Activated CD4-positive, alpha-beta memory T cell treated with anti-CD3 and anti-CD28 coated beads, Interleukin-2, amount 10 ng/mL, durations not matched to agents 7 days and 5 days (primary cell): Measurements from ENCODE around the gene KLHL21. TPM values are rescaled to one million over a fixed set of nuclear protein-coding genes. Genes with fewer than 3 reads are reported as not detected.

Experiments used
- CTCF ChIA-PET: fragments of 350-600 bp; sonication (Branson Sonifier 250); formaldehyde crosslinking; loops from one replicate; lab custom pipeline; 2021; ENCODE audit warnings: antibody characterized with exemption, inconsistent platforms; lab: Charles Lee
- POLR2A ChIA-PET: fragments of 350-600 bp; sonication (Branson Sonifier 250); formaldehyde crosslinking; loops from one replicate; lab custom pipeline; 2021; ENCODE audit warnings: antibody characterized with exemption; lab: Charles Lee
- DNase-seq: peaks from one replicate; pipeline ENCODE4 v3.0.0-alpha.2; 2020
- H3K27ac Mint-ChIP-seq: one replicate; pipeline ENCODE4 v1.8.0; 2021; ENCODE audit warnings: mild to moderate bottlenecking, mixed read lengths
- H3K27me3 Mint-ChIP-seq: one replicate; pipeline ENCODE4 v1.8.0; 2021; ENCODE audit warnings: mixed read lengths
- H3K36me3 Mint-ChIP-seq: one replicate; pipeline ENCODE4 v1.8.0; 2021; ENCODE audit warnings: low read depth, mixed read lengths
- H3K4me1 Mint-ChIP-seq: one replicate; pipeline ENCODE4 v1.8.0; 2021; ENCODE audit warnings: mixed read lengths
- H3K4me3 Mint-ChIP-seq: one replicate; pipeline ENCODE4 v1.8.0; 2021; ENCODE audit warnings: mild to moderate bottlenecking, mixed read lengths
- H3K9me3 Mint-ChIP-seq: one replicate; pipeline ENCODE4 v1.8.0; 2021; ENCODE audit warnings: mixed read lengths
- total RNA-seq, 2 experiments: library from RNA; stranded (reverse); gene quantifications; one replicate each; pipeline ENCODE4 v1.2.3, GENCODE V29; 2021

KLHL21 gene
- total RNA-seq, 2 experiments from 2014 or later: 26.7 to 27.0 TPM

DNA sequence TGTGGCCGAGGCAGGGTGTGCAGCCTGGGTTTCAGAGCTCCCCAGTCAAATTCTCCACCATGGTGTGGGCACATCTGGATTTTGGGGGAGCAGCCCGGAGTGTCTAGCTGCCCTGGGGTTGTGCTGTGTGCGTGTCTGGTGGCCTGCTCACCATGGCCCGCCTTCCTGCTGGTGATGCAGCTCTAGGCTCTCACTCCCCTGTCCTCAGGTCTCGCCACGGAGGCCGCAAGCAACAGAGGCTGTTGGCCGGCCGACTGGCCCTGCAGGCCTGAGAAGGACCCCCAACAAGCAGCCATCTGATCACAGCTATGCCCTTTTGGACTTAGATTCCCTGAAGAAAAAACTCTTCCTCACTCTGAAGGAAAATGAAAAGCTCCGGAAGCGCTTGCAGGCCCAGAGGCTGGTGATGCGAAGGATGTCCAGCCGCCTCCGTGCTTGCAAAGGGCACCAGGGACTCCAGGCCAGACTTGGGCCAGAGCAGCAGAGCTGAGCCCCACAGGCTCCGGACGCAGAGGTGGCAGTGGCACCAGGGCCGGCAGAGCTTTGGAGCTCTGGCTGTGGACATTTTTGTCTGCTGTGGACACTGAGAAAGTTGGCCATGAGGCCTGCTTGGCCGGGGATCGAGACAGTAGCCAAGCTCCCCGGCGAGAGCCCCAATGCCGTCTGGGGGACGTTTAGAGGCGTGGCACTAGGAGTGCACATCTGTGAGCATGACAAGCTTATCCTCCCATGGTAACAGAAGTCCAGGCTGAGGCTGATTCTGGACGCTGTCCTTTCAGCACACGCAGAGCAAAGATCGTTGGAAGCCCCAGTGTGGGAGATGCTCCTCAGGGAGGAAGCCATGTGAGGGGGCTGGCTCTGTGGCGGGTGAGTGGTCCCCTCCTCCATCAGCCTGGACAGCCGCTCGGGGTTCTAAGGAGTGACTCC, 30.2 kb upstream of the KLHL21 start:
- CTCF ChIA-PET: interaction anchor here (1.0 to 2.3 kb wide), 3 partner anchors 13 to 153 kb away, joined by 3 to 8 read pairs (median 3); no protein-coding TSS in a partner anchor

DNA sequence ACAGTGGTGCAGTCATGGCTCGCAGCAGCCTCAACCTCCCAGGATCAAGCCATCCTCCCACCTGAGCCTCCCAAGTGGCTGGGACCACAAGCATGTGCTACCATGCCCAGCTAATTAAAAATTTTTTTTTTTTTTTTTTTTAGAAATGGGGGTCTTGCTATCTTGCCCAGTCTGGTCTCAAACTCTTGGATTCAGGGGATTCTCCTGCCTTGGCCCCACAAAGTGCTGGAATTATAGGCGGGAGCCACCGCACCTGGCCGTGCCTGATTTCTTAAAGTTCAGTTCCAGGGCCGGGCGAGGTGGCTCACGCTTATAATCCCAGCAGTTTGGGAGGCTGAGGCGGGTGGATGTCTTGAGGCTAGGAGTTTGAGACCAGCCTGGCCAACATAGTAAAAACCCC, 28.4 kb upstream of the KLHL21 start:
- ChIA-PET POLR2A (no interaction called here), CTCF (interaction anchor here (1.3 to 2.3 kb wide), 2 partner anchors 14 to 16 kb away, joined by 3 to 8 read pairs; no protein-coding TSS in a partner anchor)
- H3K36me3 Mint-ChIP-seq: peaks cover 52% of the 10 kb centered on the region

More for the DNA sequence above, 30.2 kb upstream of the KLHL21 start:
- H3K9me3 Mint-ChIP-seq: no peaks in the 10 kb centered on the region
- H3K36me3 Mint-ChIP-seq: peaks cover 40% of the 10 kb centered on the region
- peaks cover 5% of the 10 kb centered on the region for H3K4me1 Mint-ChIP-seq
- H3K27me3 Mint-ChIP-seq: no peaks in the 10 kb centered on the region
- H3K27ac Mint-ChIP-seq: no peak overlapping the region
- no peak for DNase-seq
- H3K4me3 Mint-ChIP-seq: no peak overlapping the region
- POLR2A ChIA-PET: interaction anchor here (0.9 to 2.3 kb wide), 4 partner anchors 8 to 78 kb away, joined by 3 to 7 read pairs (median 5); partner anchors contain the start of genes KLHL21, NOL9 and TAS1R1

DNA sequence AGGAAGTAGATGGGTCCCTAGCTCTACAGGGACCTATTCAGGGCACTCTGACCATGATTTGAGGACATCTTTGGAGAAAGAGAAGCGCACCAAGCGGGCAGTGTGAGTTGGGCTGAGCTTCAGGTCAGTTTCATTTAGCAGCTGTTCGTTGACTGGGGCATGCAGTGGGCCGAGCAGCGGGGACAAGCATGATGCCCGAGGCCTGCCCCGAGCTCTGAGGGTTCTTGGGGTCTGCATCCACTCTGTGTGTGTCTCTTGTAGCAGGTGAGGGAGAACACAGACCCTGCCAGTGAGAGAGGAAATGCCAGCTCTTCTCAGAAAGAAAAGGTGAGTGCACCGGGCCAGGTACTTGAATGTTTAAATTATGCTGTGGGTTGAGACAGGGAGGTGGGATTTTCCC, 27.4 kb upstream of the KLHL21 start:
- no peak for DNase-seq
- ChIA-PET CTCF (no interaction called here), POLR2A (interaction anchor here (0.9 kb wide), 1 partner anchor 16 kb away, joined by 3 read pairs; no protein-coding TSS in a partner anchor)
- no peaks in the 10 kb centered on the region for H3K9me3 Mint-ChIP-seq
- H3K4me1 Mint-ChIP-seq: peaks cover 25% of the 10 kb centered on the region
- peaks cover 50% of the 10 kb centered on the region for H3K36me3 Mint-ChIP-seq
- no peaks in the 10 kb centered on the region for H3K27me3 Mint-ChIP-seq
- no peak overlapping the region for H3K4me3 Mint-ChIP-seq
- H3K27ac Mint-ChIP-seq: no peak overlapping the region

More for the DNA sequence above, 28.4 kb upstream of the KLHL21 start:
- Mint-ChIP-seq H3K9me3 (no peaks in the 10 kb centered on the region), H3K27ac (no peak overlapping the region), H3K27me3 (no peaks in the 10 kb centered on the region), H3K4me1 (peaks cover 21% of the 10 kb centered on the region), H3K4me3 (no peak overlapping the region)
- no peak for DNase-seq

DNA sequence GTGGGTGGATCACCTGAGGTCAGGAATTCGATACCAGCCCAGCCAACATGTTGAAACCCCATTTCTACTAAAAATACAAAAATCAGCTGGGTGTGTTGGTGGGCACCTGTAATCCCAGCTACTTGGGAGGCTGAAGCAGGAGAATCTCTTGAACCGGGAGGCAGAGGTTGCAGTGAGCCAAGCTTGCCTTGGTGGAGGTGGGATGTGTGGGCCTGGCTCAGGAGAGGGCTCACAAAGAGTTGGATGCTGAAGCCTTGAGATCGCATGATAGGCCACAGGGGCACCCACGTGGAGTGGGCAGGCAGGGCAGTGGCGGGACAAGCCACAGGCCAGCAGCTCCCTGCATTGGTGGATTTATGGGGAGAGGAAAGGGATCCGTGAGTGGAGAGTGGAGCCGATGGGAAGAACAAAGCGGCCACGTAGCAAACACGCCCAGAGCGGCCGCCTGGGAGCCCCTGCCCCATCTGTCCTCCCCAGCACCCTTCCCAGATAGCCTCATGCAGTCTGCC, 26.4 kb upstream of the KLHL21 start:
- ChIA-PET POLR2A (interaction anchor here (3.6 kb wide), 1 partner anchor 26 kb away, joined by 17 read pairs; the partner anchor contains the start of gene KLHL21), CTCF (no interaction called here)
- no peaks in the 10 kb centered on the region for H3K9me3 Mint-ChIP-seq
- no peaks in the 10 kb centered on the region for H3K27me3 Mint-ChIP-seq
- peaks cover 51% of the 10 kb centered on the region for H3K36me3 Mint-ChIP-seq
- H3K4me3 Mint-ChIP-seq: no peak overlapping the region
- peaks cover 31% of the 10 kb centered on the region for H3K4me1 Mint-ChIP-seq
- DNase-seq: no peak
- no peak overlapping the region for H3K27ac Mint-ChIP-seq

DNA sequence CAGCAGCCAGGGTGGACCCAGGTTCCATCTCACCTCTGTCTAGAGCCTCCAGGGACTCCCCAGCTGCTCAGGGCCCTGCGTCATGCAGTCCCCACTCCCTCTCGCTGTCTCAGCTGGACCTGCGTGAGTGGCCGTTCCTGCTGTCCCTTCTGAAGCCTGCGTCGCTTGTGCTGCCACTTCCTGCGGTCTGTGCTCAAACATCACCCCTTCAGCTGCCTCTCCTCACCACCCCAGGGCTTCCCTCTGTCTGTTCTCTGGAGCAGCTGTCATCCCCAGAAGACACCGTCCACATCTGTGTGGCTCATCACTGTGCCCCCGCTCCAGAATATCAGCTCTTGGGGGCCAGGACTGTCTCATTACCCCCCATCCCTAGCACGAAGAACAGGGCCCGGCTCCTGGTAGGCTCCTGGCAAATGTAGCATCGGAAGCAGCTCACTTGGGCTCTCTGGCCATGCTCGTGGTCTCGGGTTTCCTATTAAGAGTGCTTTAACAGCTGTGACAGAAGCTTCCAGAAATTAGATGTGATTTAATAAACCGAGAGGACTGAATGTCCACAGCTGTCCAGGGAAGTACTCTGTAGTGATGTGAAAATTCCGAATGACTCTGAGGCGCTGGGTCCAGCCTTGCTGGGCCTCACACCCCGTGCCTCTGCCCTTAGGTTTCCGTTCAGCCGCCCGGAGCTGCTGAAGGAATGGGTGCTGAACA, 25.3 kb upstream of the KLHL21 start:
- peak overlapping the region; percentile 28 for H3K27ac Mint-ChIP-seq
- no peak for DNase-seq
- H3K9me3 Mint-ChIP-seq: no peaks in the 10 kb centered on the region
- no peaks in the 10 kb centered on the region for H3K27me3 Mint-ChIP-seq
- ChIA-PET CTCF (no interaction called here), POLR2A (interaction anchor here (1.4 to 3.6 kb wide), 2 partner anchors 10 to 25 kb away, joined by 4 to 17 read pairs; partner anchors contain the start of gene KLHL21)
- H3K4me1 Mint-ChIP-seq: peaks cover 33% of the 10 kb centered on the region
- peak overlapping the region; percentile 31 for H3K4me3 Mint-ChIP-seq
- H3K36me3 Mint-ChIP-seq: peaks cover 48% of the 10 kb centered on the region

DNA sequence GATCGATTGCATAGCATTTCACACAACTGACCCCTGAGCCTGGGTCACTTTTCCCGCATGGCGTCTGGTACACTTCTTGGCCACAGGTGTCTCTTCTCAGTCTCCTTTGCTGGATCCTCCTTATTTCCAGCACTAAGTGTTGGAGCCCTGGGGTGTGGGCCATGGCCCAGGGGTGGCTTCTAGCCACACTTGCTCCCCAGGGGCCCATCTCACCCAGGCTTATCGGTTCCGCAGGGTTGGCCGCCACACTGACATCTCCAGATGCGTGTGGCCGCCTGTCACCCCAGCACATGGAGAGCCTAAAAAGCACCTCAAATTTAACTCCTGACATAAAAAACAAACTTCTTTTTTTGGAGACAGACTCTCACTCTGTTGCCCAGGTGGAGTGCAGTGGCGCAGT, 24.4 kb upstream of the KLHL21 start:
- CTCF ChIA-PET: no interaction called here
- Mint-ChIP-seq H3K4me1 (peaks cover 33% of the 10 kb centered on the region), H3K36me3 (peaks cover 52% of the 10 kb centered on the region), H3K27ac (no peak overlapping the region), H3K4me3 (peak overlapping the region; percentile 87), H3K27me3 (no peaks in the 10 kb centered on the region), H3K9me3 (no peaks in the 10 kb centered on the region)
- DNase-seq: no peak
- POLR2A ChIA-PET: interaction anchor here (1.4 to 3.6 kb wide), 2 partner anchors 9 to 25 kb away, joined by 4 to 17 read pairs; partner anchors contain the start of gene KLHL21

DNA sequence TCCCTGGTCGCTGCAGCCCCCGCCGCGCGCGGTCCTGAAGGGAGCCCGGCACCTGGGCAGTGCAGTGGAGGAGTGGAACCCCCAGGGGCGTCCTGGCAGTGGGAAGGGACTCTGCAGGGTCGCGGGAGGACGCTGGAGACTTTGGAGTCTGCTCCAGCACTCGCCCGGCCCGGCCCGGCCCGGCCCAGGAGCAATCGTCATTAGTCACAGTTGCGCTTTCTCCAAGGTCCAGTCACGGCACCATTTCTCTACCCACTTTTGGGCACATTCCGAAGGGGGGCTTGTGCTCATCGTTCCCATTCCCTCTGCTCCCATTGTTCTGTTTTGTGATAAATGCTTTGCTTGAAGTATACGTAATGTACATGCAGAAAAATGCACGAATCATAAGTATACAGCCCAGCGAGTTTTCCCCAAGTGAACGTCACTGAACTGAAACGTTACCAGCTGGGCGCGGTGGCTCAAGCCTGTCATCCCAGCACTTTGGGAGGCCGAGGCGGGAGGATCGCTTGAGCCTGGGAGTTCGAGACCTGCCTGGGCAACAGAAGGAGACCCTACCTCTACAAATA, 23.0 kb upstream of the KLHL21 start:
- Mint-ChIP-seq H3K9me3 (no peaks in the 10 kb centered on the region), H3K4me1 (peaks cover 33% of the 10 kb centered on the region)
- DNase-seq: peak; percentile 19

DNA sequence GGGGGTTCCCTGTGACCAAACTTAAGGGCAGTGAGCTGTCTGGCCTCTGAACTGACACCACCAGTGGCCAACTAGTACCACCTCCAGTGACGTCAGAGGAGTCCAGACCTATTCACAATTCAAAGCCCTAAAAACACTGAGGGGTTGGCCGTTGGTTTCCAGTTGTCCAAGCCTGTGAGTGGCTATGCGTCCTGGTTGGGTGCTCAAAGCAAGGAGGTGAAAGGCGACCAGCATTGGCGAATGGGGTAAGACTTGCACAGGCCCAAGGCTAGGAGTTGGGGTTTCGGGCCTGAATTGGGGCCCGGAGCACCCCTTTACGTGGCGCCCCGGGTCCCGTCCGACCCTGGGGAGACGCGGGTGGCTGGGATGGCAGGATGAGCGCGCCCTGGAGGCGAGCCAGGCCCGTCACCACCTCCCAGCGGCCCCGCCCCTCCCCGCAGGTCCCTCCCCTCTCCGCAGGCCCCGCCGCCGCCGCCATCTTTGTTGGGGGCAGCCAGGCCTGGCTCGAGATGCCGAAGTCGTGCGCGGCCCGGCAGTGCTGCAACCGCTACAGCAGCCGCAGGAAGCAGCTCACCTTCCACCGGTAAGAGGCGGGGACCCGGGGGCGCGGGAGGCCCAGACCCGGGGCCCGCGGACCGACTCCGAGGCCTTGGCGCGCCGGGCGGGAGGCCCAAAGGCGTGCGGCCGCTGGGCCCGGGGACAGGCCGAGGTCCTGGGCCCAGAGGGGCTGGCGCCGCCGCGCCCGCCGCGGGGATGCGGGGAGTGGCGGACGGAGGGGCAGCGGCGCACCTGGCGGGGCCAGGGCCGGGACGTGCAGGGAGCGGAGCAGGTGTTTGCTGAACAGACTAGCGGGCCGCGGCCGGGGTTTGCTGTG, 22.3 kb upstream of the KLHL21 start, which contains the start of gene THAP3:
Gene THAP3 (plus strand): TSS at position 159 of the 874 bp plus-strand sequence. CDS start 351 bp downstream, at position 510.
- H3K9me3 Mint-ChIP-seq: no peaks in the 10 kb centered on the region
- ChIA-PET POLR2A (interaction anchor here (0.7 to 3.5 kb wide), 4 partner anchors 11 to 25 kb away, joined by 3 to 23 read pairs (median 6); partner anchors contain the start of genes KLHL21 and PHF13), CTCF (interaction anchor here (1.0 to 1.5 kb wide), 2 partner anchors 13 to 25 kb away, joined by 6 read pairs; no protein-coding TSS in a partner anchor)
- no peaks in the 10 kb centered on the region for H3K27me3 Mint-ChIP-seq
- peak; percentile 90 for DNase-seq
- H3K4me3 Mint-ChIP-seq: peak within 1 kb of the TSS; percentile 87
- H3K4me1 Mint-ChIP-seq: peaks cover 33% of the 10 kb centered on the region
- peak within 1 kb of the TSS; percentile 81 for H3K27ac Mint-ChIP-seq
- H3K36me3 Mint-ChIP-seq: peaks cover 58% of the 10 kb centered on the region

More for the DNA sequence above, 23.0 kb upstream of the KLHL21 start:
- peak overlapping the region; percentile 81 for H3K27ac Mint-ChIP-seq
- H3K36me3 Mint-ChIP-seq: peaks cover 59% of the 10 kb centered on the region
- ChIA-PET POLR2A (interaction anchor here (3.1 to 3.6 kb wide), 2 partner anchors 23 to 26 kb away, joined by 10 to 17 read pairs; partner anchors contain the start of gene KLHL21), CTCF (interaction anchor here (0.6 kb wide), 1 partner anchor 11 kb away, joined by 3 read pairs; no protein-coding TSS in a partner anchor)
- H3K27me3 Mint-ChIP-seq: no peaks in the 10 kb centered on the region
- H3K4me3 Mint-ChIP-seq: peak overlapping the region; percentile 87

DNA sequence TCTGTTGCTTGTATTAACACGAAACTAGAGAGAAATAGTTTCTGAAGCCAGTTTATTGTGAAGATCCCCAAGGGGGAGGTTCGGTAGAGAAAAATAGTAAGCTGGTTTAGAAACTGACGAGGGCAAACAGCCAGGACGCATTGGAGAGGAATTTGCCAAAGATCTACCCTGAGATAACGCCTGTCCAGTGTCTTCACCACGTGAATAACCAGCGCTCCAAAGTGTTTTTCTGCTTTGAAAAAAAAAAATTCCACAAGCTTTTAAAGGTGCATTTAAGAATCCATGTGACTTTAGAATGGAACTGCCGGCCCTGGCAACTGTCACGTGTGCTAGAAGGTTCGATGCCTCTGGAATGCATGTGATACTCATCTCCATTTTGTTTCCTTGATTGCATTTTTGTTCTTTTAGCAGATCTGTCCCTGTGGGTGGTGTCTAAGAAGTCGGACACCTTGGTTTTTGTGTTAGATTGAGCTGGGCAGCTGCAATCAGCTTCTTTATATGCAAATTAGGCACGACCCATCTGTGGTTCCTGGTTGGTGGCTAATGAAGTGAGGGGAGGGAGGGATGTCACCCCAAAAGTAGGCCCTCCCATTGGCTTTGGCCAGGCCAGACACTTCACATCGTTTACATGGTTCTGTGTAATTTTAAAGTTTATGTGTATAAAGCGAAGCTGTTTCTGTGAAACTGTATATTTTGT, 20.7 kb upstream of the KLHL21 start:
- DNase-seq: no peak
- Mint-ChIP-seq H3K27me3 (no peaks in the 10 kb centered on the region), H3K27ac (no peak overlapping the region), H3K9me3 (no peaks in the 10 kb centered on the region), H3K4me1 (peaks cover 31% of the 10 kb centered on the region), H3K36me3 (peaks cover 64% of the 10 kb centered on the region), H3K4me3 (no peak overlapping the region)
- POLR2A ChIA-PET: interaction anchor here (1.1 to 3.5 kb wide), 4 partner anchors 9 to 24 kb away, joined by 3 to 23 read pairs (median 6); partner anchors contain the start of genes KLHL21 and PHF13
- CTCF ChIA-PET: interaction anchor here (1.0 to 1.5 kb wide), 8 partner anchors 11 to 102 kb away, joined by 3 to 6 read pairs (median 4); partner anchors contain the start of genes DNAJC11 and KLHL21

DNA sequence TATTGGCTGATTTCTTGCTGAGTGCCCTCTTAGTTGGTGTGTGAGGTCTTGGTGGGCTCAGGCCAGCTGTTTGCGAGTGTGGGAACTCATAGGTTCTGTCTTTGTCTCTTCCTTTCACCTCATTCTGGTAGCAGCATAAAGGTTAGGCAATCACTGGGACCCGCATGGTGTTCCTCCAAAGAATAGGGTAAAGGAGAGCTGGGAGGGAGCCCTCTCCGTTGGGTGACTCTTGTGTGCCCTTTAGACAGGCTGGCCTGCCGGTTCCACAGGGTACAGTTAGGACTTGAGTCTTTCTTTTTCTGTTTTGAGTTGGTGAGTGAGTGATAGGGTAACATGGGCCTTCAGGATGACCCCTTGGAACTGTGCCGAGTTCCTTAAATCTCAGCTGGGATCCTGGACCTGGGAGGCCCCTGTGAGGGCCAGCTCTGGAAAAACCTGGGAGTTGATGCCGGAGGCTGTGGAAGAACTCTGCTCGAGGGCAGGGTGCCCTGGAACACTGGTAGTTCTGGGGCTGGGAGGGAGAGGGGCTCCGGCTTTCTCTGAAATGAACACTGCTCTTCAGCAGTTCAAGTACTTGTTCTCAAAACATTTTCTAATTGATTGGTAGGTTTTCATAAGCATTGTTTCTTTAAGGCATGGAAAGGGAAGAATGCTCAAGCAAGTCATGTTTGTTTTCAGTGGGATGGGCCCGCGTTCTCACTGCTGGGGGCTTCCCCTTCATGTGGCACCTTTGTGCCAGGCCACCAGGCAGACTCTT, 19.9 kb upstream of the KLHL21 start:
- ChIA-PET CTCF (interaction anchor here (1.4 kb wide), 2 partner anchors 18 to 34 kb away, joined by 5 read pairs; no protein-coding TSS in a partner anchor), POLR2A (interaction anchor here (0.9 to 3.5 kb wide), 4 partner anchors 10 to 68 kb away, joined by 3 to 23 read pairs (median 7); partner anchors contain the start of genes KLHL21, NOL9 and TAS1R1)
- H3K27me3 Mint-ChIP-seq: no peaks in the 10 kb centered on the region
- peaks cover 59% of the 10 kb centered on the region for H3K36me3 Mint-ChIP-seq
- H3K9me3 Mint-ChIP-seq: no peaks in the 10 kb centered on the region
- peaks cover 25% of the 10 kb centered on the region for H3K4me1 Mint-ChIP-seq
- no peak for DNase-seq
- no peak overlapping the region for H3K27ac Mint-ChIP-seq
- H3K4me3 Mint-ChIP-seq: no peak overlapping the region
